ENCODE measurements around the gene DLG5.

Gene DLG5

DNA sequence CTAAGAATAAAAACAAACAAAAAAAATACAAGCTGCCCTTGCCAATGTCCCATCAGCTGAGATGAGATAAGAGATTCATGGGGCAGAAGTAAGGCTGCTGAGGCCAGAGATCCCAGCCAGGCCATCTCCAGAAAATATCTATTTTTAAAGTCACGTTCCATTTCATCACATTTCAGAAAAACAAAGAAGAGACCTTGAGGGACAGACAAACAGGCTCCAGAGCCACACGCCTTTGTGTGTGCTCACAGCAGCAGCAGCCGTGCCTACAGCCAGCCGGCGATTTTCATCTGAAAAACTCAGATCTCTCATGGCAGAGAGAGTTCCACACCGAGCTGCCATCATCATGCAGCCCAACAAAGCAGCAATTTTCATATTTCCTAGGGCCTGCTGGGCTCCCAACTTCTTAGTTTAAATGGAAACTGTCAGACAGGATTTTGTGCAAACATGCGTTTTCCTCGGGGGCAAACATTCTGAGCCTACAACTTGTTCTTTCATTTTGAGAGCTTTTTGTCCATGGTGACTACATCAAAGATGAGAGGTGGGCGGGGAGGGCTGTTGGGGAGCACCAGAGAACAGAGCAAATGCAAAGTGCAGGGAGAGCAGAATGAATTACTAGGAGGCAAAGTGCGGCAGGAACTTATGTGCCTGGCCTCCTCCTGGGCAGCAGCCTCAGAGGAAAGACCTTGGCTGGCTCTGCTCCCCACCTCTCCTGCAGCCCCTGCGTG lies 38.8 kb downstream of the DLG5 start:
- DNase-seq: no peak

DNA sequence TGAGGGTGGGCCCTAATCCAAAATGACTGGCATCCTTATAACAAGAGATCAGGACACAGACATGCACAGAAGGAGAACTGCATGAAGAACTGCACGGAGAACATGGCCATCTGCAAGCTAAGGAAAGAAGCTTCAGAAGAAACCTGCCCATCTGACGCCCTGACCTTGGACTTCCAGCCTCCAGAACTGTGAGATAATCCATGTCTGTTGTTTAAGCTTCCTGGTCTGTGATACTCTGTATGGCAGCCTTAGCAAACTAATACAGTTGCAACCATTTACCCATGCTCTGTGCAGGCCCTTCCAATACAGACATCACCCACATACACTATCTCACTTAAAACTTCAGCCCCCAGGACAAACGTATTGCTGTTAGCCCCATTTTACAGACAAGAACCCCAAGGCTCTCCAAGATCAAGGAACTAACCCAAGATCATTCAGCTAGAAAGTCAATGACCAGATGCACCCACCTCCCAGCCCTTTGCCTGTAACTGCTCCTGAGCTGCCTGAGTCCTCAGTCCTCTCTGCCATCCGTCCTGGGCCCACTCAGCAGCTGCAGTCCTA lies 39.7 kb downstream of the DLG5 start:
- no peak for DNase-seq

DNA sequence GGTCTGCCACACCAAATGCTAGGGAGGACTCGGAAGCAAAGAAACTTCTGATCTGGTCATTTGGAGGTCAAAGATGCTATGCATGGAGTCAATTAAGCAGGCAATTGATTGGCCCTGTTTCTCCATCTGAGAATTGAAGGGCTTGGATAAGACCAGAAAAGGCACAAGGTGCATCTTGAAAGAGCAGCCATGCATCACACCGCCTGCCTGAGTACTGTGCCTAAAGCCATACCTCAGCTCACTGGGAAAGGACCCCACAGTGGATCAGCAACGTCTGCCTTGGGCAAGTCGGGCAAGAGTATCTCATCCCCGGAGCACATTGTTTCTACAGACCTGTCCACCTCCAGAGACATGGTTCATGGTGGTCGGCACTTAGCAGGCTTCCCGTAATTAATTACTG lies 42.4 kb downstream of the DLG5 start:
- no peak for DNase-seq

DNA sequence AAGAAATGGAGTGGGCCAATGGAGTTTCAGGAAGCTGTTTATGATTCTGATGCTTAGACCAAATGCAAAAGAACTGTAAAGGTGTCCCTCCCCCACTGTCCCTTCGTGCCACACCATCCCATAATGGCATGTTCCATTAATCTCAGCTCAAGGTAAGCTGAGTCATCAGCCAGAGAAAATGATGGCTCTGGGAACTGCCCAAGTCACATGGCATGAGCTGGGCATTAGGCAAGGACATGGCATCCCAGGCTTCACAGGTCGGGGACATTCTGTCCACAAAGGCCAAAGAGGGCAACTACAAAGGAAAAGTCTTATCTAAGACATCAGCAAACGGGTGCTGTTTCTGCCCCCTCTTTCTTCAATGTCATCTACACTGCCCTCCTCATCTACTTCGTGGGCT lies 44.9 kb downstream of the DLG5 start:
- DNase-seq: no peak

DNA sequence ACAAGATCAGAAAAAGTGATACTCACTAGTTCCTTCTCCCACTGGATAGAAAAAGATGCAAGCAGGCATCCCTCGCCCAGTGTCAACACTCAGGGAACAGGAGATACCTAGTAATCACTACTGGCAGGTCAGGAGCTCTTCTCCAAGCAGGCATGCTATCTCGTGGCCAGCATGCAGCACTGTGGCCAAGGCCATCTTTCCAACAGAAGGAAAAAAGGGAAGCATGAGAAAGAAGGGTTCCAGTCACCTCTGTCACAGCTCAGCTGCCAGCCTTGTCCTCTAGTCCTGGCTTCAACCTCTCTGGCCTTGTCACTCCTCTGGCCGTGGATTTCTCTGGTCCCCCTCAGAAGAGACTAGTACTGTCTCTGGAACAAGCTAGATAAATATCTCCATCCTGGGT lies 45.3 kb downstream of the DLG5 start:
- no peak for DNase-seq

DNA sequence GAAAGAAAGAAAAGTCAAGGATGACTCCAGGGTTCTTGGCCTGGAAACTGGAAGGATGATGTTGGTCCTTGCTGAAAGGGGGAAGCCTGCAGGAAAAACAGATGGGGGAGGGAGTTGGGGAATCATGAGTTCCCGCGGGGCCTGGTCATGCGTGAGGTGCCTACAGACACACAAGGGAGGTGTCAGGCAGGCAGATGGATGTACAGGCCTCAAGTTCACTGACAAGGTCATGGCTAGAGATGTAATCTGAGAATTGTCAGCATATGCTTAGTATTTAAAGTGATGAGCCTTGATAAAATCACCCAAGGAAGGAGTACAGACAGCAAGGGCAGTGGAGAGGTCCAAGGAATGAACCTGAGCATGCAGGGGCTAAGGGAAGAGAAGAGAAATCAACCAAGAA lies 46.8 kb downstream of the DLG5 start:
- DNase-seq: no peak

DNA sequence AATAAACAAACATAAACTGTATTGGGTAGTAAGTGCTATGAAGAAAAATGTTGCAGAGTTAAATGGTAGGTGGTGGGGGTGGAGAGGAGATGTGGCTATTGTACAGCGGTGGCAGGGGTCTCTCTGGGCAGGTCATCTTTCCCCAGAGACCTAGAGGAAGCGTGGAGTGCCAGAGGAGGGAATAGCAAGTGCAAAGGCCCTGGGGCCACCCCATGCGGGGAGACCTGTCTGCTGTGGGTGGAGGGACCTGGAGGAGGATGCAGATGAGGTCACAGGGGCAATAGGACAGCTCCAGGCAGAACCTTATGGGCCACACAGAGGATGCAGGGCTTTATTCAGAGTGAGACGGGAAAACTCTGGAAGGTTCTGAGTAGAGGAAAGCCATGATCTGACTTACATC lies 47.5 kb downstream of the DLG5 start:
- no peak for DNase-seq

DNA sequence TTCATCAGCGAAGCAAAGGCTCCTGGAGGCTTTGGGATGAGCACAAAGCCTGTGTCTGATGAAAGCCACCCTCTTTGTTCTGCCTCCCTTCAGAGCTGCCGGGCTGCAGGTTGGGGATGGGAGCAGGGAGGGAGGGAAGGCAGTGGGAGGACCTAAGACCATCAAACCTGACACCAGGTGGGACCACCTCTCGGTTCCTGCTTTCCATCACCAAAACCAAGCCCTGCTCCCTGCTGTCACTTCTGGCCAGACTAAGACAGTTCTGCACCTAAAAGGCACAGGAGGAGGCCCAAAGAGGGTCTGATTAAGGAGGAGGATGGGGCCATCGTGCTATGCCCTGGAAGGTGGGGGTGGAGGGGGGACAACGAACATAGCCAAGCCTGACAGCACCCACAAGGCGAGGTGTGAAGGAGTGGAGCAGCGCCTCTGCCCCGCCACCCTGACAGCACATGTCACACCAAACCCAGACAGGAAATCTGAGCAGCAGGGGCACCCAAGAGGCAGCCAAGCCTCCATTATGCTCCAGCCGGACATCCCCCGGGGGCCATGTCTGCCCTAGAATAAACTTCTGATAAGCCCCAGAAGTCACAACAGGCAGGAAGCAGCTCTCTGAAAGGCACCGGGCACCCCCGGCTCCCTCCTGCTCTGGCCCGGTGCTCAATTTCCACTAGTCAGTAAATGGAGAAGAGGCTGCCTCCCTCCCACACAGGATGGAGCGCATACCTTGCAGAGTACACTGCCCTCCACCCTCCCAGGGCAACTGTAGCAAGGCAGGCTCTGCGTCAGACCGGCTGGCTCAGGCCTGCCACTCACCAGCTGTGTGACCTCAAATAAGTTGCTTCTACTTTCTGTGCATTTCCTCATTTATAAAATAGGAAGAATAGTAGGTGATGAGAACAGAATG lies 48.9 kb downstream of the DLG5 start:
- no peak for DNase-seq

DNA sequence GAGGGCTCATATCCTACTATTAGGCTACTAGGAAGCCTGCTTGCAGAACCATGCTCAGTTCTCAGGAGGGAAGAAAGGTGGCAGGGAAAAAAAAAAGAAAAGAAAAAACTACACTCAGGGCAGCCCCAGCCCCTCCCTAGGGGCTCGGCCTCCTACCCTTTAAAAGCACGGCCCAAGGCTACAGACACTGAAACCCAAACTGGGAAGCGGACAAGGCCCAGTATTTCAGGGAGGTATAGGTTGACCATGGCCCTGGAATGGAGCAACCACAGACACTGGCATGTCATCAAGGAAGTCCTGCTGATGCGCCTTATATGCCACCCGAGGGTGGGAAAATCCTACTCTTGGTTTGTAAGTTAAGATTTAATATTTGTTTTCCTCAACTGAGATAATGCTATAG lies 50.8 kb downstream of the DLG5 start:
- no peak for DNase-seq

DNA sequence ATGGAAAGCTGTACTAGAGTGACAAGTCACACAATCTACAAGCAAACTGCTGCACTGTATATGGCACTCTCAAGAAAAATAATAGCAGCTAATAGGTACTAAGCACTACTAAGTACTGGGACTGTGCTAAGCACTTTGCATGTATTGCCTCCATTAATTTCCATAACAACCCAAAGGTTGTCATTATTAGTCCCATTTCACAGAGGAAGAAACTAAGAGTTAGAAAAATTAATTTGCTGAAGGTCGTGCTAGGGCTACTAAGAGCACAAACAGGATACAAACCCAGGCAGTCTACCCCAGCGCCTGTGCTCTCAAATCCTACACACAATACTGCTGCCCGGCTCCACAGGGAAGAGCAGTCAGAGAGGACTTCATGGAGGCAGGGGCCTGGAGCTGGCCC lies 51.7 kb downstream of the DLG5 start:
- DNase-seq: no peak

DNA sequence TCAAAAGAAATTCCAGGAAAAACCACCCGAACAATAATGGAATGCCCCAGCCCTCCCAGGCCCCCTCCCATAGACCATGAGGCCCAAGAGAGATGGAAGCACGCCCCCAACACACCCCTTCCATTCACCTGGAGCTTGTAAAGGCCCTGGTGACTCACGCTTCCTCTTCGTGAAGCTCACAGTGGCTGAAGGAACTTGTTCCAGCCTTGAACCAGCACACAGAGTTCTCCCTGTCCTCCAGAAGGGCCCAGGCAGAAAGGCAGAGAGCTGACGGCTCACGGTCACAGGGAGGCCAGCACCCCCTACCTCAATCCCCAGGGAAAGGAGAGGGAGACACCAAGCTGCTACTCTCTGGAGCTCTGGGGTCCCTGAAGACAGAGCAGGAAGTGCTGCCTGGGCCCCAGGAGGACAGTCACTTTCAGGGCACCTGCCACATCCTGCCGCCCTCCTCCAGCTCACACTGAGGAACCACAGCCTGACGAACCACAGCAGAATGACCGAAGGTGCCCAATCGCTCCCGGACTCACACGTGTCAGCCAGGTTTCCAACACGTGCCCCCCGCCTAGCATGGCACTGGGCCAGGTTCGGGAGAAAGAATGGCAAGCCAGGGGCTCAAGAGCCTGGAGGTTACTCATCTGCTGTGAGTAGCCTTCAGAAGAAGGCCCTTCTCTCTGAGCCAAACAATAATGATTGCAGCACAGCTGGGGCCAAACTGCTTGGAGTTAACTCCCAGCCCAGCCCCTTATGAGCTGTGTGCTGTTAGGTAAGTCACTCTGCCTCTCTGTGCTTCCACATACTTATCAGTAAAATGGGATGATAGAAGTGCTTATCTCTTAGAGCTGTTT lies 52.8 kb downstream of the DLG5 start:
- no peak for DNase-seq

DNA sequence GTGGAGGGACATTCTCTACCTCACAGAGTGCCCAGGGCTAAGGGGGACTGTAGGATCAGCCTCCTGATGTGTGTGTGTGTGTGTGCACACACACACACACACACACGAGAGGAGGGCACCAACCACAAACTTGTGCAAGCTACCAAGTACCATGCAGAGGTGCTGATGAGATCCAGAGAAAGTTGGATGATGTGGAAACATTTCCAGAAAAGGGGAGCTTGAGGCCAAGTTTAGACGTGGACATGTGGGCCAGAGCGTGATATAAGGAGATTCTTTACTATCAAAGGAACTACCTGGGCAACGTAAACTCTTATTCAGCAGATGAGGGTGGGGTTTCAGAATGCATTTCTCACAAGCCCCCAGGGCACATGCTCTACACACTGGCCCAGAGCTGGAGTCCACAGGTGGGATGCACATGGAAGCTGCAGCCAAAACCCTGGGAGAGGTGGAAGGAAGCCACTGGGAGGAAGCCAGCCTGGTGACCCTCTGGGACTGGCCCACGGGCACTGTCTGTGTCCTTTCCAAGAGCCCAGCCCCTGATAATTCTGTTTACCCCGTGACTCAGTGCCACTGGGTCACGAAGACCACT lies 53.5 kb downstream of the DLG5 start:
- no peak for DNase-seq

DNA sequence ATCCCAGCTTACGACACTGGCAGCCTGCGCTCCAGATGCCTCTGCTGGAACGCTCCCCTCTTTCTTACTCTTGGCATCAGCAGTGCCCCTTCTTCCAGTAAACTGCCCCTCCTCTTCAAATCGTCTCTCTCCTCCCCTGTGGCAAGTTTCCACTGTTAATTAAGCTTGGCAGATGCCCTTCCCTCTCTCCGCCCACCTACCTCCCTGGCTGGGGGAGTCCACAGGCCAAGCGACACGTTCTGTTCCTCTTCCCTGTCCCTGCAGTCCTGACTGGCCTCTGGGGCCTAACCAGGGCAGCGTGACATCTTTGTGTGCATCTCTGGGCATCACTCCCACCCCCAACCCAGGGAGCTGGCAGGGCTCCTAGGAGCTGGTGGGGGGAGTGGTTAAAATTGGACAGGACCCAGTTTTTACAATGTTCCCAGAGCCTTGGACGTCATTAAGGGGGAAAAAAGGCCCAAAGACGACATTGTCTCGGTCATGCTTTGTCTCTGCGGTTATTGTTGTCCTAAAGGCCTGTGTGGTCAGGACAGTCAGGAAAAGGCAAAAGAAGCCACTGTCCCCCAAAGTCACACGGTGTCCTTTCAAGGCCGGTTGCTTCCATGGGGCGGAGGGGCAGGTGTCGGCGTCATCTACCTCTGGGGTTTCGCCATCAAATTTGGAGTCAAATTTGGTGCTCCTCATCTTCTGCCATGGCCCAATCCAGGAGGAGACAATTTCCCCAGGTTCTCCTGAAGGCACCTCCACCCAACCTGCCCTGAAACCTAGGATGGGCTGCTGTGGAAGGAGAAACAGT lies 54.2 kb downstream of the DLG5 start:
- no peak for DNase-seq

DNA sequence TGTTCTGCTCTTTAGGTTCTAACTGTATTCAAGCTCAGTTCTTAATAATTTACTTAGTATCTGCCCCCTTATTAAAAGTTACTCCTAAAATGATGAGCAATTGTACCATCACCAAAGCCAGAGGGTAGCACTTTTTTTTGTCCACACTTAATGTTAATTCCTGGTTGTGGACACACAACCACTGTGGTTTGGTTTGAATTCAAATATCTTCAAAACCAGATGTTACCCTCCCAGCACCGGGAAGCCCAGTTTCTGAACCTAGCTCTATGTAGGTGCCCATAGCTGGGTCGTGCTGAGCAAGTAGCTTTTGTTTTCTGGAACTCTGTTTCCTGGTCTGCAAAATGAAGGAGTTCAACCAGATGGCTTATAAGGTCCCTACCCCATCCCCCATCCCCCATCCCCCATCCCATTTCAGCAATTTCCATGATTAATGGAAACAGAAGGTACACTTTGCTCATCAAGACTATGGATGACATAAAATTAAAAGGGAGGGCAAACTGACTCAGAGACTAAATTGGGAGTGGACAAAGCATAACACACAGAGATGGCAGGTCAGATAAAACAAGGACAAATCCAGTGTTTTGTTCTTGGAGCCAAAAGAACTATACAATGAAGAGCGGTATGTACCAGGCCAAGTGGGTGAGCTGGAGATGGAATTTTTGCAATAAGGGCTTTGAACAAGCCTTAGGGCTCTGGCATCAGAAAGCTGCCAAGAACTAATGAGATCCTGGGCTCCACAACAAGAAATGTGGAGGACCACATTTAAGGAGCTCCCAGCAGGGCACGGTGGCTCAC lies 56.7 kb downstream of the DLG5 start:
- no peak for DNase-seq

DNA sequence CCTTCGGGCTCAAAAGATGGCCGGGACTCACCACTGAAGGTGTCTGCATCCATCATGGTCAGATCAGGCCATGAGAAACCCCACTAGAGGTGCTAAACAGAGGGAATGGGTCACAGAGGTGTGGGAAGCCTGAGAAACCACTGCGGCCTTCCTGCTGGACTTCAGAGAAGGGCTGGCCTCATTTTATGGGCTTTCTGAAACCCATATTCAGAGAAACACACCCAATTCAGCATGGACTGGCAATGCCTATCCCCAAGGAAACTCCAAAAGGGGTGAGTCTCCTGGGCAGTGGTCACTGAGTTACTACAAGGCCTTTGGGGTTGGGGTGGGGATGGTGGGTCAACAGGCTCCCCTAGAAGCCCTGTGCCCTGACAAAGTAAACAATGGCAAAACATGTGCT lies 58.0 kb downstream of the DLG5 start:
- no peak for DNase-seq

DNA sequence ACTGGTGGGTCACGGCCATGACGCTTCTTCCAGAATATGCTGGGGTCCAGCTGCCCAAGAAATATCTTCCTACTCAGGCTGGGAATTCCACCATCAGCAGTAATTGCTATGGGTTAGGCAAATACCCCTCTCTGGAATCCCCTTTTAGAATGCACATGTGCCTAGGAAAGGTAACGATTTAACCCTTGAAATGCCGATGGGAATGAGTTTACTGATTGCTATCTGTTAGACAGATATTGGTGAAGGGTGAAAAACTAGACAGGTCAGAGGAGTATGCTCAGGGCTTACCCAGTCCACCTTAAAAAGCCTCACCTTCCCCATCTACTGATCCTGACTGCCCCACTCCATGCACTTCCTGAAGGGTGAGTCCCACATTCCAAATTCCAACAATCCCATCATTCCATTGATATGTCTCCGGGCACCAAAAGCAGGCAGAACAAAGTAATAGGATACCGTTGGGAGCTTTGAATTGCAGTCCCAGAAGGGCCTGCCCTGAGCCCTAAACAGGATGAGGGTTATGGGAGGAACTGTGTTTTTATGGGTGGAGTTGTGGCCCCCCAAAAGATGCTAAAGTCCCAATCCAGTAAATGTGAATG lies 59.3 kb downstream of the DLG5 start:
- DNase-seq: no peak

DNA sequence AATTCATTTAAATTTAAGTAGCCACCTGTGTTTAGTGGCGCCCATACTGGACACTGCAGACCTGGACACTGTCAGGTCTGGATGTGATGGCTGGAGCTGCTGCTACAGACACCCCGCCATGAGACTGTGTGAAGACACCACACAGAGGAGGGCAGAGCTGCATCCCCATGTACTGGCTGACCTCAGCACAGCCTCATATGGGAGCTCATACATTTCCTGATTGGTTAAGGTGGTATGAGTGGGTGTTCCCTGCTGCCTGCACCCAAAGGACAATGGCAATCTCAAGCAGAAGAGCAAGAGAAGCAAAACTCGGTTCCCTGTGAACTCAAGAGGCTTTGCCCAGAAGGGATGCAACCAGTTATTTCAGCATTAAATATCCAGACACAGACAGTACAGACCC lies 60.0 kb downstream of the DLG5 start:
- no peak for DNase-seq

DNA sequence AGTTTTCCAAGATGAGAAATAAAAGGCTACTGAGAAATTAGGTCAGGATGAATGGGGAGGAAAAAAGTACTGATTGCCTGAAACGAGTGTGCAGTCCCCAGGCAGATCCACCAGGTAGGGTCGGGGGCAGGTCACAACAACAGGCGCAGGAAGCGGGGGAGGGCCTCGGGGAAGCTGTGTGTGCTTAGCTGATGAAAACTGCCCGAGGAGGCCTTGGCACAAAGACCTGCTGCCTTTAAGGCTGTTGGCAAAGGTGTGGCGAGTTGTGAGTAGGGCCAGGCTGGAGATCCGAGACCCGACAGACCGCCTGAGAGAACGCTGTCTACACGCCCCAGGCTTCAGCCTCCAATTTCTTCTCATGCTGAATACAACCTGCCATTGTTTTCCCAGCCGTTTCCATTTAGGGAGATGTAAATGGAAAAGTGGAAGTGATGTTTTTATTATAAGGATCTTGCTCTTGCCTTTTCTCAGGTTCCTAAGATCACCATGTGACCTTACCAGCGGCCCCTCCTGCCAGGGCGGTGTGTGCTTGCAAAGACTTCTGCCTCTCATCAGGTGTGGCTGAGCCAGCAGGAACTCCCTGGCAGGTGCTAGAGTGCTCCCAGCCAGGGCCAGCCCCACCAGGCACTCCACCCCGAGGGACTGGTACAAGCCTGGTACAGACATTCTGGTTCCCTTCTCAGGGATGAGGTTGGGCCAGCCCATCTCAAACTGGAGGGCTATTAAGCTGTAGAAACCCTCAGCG lies 60.8 kb downstream of the DLG5 start:
- no peak for DNase-seq

DNA sequence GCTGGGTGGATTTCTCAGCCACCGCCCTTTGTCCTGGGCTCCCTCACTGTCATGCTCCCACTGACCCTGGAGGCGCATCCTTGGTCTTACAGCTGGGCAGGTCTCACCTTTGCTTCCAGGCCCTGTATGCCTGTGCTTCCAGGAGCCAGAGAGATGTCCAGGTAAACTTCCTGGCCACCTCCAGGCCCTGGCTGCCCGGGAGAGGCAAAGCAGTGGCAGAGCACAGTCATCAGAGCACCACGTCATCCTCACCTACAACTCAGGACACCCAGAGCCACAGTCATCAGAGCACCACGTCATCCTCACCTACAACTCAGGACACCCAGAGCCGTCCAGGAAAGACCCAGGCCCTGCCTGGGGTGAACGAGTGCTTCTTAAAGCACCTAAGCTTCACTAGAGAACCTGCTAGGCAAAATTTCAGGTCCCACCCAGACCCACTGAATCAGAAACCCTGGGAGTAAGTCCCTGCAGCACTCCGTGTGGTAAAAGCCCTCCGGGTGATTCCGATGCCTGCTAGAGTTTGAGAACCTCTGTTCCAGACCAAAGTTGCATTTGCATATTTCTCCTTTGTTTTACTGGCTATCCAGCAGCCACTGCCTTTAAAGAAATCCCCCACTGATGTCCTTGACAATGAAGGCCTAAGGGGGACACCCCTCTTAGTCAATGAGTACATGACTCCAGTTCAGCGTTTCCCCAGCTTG lies 62.3 kb downstream of the DLG5 start:
- DNase-seq: no peak

All from NCI-H1048 (cell line).